Stimulated activated CD4-positive, alpha-beta T cell treated with anti-CD3 and anti-CD28 coated beads, Interleukin-4, amount 100 ng/mL, for 24 hours (primary cell): ENCODE results near the gene CACNA2D3.

Source experiments
- DNase-seq: peaks from one replicate; pipeline ENCODE4 v3.0.0-alpha.2; 2020

The CACNA2D3 gene

DNA sequence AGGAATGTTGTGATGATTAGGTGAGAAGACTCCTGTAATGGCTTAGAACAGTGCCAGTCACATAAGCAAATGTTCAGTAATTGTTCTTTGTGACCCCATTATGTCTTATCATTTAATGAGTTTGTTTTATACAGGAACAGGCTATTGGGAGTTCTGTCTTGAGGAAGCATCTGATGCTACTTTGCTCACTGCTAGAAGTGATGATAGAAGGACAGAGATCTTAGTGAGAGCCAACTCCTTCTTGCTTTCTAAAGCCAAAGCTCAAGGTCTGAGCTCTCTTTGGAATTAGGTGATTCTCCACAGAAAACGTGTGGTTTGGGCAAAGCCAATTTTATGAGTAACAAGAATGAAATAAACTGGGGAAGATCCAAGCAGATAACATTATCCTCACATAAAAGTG, 590.7 kb downstream of the CACNA2D3 start:
- DNase-seq, result no peak

GRCh38 chr3:54713455-54713854, 591.1 kb downstream of the CACNA2D3 start:
- no peak for DNase-seq

GRCh38 chr3:54714035-54714434, 591.7 kb downstream of the CACNA2D3 start:
- no peak for DNase-seq

- no peak for DNase-seq
Measured at GRCh38 chr3:54717506-54717905, 595.2 kb downstream of the CACNA2D3 start.

- no peak for DNase-seq
Measured at GRCh38 chr3:54719914-54720313, 597.6 kb downstream of the CACNA2D3 start.

DNA sequence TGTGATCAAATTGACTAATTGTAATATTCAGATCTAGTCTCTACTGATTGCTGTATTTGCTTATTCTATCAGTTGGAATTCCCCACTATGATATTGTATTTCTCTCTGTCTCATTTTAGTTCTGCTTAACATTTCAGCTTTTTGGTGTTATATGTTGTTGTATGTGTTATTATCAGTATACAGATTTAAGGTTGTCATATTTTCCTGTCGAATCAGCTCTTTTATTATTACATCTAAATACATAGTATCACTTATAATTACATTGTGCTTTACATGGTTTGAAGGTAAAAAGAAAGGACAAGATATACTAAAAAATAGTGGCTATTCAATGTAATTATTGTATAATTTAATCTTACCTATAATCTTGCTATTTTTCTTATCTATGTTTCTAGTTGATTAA, 598.3 kb downstream of the CACNA2D3 start:
- no peak for DNase-seq

DNA sequence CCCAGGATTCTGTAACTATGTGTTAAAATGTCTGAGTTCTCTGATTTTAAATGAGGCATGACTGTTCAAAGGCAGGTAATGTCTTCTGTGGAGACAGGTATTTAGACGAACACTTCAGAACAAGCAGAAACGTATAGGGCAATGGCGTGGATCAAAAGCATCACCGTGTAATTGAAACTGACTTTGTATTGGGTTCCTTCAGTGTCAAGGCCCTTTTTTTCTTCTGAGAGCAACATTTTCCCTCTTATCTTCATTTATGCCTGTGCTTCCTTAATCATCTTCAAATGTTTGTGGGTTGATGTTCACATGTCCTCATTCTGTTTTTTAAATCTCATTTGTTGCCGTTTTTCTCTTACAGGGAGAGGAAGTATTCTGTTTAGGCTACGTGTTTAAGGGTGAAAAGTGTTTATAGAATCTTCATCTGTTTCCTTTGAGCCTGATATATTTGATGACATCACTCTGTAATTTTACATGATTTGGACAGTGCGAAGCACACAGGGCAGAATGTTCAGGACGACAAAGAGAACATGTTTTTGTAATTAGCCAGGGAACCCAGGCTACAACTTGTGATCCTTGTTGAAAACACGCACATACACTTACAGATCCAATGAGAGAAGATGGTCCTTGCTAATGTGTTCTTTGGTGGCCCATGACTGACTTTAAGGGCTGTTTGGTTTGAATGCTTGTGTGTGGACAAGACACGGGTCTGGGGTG, 609.5 kb downstream of the CACNA2D3 start:
- DNase-seq, result no peak

DNA sequence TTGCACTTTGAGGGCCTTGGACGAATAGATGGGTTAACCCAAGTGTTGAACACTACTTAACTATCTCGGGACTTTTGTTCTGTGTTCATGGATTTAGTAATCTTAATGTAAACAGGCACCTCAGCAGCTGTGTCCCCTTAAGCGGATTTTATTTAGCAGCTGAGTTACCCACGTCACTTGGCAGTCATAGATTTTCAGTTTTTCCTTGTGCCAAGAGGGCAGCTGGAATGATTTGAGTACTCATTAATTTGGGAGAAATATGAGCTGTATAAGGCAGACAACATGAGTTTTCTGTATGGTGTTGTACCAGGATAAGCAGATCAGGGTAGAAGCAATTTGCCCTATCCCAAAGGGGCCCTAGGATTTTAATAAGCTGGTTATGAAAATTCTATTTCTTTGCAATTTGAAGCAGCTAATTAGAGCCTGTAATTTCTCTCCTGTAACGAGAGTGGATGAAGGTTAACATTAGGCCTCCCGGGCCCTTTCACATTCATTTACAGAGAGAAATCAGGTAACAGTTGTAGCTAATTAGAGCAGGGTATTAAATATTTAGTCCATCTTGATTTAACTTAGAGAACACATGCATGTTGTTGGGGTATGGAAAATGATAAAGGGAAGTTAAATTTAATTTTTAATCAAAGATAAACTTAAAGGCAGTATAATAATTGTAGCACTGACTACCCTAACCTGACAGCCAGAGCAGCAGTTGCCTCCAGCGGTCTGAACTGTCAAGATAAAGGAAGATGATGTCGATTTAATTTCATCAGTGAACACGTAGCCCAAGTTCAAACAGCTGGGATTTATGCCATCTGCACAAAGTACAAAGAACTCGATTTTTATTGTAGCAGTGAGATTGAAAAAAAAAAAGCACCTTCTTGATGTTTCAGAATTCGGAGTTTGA, 611.0 kb downstream of the CACNA2D3 start:
- DNase-seq, result no peak

GRCh38 chr3:54736459-54736858, 614.1 kb downstream of the CACNA2D3 start:
- DNase-seq, result no peak

GRCh38 chr3:54743755-54744154, 621.4 kb downstream of the CACNA2D3 start:
- DNase-seq, result no peak

GRCh38 chr3:54744291-54744690, 621.9 kb downstream of the CACNA2D3 start:
- DNase-seq, result no peak

- DNase-seq, result no peak
Measured at GRCh38 chr3:54745843-54746242, 623.5 kb downstream of the CACNA2D3 start.

DNA sequence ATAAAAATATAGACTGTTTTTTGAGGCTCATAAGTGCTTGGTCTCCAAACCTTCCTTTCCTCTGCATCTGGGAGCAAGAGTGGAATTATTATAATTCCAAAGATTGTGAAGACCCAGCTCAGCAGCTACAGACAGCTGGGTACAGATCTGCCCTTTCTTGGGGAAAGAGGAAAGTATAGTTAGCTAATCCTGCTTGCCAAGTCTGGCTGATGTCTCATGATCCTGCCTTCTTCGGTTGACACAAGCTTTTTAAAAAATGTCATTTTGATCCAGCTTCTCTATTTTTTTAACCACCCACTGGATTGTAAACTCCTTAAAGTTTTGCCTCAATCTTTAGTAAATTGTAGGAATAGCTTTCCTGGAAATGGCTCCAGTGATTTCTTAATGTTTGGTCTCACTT, 624.4 kb downstream of the CACNA2D3 start:
- DNase-seq, result no peak

- no peak for DNase-seq
Measured at GRCh38 chr3:54755756-54756155, 633.4 kb downstream of the CACNA2D3 start.

GRCh38 chr3:54756330-54756731, 634.0 kb downstream of the CACNA2D3 start:
- DNase-seq, result no peak

DNA sequence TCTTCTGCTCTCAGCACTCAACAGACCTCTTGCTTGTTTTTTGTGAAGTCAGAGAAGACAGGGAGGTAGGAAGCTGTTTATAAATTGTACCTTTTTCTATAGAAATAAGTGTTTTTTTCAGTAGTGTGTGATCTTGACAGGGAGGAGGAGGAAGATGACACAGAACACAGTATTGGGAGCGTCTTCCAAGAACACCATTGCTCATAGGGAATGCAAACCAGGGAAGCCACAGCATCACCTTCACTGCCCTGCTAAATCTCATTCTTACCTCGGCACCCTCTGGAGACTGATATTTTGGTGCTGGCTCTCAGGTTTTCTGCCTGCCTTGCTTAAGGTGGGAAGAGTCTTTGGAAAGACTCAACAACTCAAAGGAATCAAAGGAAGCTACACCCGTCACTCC, 636.1 kb downstream of the CACNA2D3 start:
- no peak for DNase-seq

DNA sequence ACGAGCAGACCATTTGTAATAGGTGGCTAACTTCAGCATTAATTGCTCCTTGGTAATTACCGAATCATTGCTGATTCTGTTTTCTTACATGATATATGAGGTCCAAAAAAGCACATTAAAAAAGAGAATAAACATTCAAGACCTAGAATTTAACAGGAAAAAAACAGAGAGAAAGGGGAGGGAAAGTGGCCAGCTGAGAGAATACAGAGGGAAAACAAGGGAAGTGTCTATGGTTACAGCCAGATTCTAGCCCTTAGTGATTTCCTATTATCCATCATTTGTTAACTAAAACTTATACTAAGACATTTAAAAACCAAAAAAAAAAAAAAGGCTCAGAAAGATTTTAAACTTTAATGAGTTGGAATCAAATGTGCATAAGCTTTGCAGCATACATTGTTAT, 636.8 kb downstream of the CACNA2D3 start:
- no peak for DNase-seq

DNA sequence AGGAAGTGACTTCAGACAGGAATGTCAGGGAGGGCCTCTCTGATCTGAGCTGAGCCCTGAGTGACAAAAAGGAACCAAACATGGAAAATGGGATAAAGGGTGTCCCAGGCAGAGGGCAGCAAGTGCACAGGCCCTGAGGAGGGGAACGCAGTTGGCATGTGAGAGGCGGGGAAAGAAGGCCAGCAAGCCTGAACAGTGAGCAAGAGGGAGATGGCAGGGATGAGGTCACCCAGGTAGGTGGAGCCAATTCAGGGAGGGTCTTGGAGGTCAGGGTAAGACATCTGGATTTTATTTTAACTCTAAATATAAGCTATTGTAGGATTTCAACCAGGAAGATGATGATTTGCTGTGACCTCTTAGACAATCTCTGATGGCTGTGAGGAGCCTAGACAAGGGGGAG, 637.8 kb downstream of the CACNA2D3 start:
- no peak for DNase-seq

DNA sequence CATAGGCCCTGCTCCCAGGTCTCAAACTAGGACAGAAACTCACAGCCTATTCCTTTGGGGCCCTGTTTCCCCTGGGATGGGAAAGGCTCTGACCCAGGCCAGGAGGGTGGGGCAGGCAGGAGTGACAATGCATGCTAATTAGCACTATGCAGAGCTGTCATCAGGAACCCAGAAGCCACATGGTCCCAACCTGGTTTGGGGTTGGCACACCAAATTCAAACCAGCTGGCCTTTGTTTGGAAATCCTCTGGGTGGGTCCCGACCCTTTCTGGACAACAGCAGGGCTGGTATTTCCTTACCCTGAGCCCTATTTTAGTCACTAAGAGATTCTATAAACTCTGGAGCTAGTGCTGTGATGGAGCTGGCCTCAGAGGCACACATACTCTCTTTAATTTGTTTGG, 639.3 kb downstream of the CACNA2D3 start:
- no peak for DNase-seq

- no peak for DNase-seq
Measured at GRCh38 chr3:54764911-54765310, 642.6 kb downstream of the CACNA2D3 start.

DNA sequence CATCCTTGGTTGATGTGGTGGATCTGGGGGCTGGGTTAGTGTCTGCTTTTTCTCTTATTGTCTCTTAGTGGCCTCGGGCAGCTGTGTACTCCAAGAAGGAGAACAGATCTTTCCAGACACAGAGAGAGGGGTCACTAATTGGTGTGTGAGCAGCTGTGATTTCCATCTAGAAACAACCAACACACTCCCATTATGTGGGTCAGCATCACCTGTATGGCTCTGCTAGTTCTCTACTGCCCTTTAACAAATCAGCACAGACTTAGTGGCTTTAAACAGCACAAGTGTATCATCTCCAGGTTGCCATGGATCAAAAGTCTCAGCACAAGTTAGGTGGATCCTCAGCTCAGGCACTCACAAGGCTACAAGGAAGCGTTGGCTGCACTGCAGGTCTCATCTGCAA, 648.7 kb downstream of the CACNA2D3 start:
- DNase-seq, result no peak

DNA sequence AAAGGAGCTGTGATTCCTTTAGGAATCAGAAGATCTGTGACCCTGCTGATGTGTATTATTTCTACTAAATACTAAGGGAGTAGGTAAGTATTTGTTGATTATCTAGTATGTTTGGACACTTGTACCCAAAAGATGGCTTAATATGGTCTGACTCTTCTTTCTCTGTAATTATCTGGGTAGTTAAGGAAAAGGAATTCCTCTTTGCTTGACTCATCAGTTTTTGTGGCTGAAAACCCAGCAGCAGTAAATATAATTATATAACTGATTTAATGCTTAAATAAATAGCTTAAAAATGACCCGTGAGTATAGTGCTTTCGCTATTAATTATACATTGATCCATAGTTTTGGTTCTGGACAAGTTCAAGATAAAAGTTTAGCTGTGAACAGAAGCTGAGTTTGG, 649.7 kb downstream of the CACNA2D3 start:
- DNase-seq, result no peak

GRCh38 chr3:54772746-54773145, 650.4 kb downstream of the CACNA2D3 start:
- DNase-seq, result no peak

DNA sequence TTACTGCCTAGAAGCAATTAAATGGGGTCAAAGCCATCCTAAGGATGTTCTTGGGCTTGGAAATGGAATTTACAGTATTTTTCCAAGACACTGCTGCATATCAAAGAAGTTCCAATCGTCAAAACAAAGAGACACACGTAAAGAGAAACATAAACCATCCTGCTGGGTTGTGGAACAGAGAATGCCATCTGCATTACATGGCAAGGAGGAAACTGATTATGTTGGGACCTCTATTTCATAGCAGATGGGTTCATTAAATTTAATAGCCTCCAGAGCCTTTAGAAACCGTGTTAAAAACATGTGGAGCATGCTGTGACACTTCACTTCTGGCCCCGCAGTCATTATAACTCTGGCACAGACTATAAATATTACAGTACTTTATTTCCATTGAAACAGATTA, 650.9 kb downstream of the CACNA2D3 start:
- no peak for DNase-seq
